ENCODE data around the gene TUFT1.

The TUFT1 gene, protein sequence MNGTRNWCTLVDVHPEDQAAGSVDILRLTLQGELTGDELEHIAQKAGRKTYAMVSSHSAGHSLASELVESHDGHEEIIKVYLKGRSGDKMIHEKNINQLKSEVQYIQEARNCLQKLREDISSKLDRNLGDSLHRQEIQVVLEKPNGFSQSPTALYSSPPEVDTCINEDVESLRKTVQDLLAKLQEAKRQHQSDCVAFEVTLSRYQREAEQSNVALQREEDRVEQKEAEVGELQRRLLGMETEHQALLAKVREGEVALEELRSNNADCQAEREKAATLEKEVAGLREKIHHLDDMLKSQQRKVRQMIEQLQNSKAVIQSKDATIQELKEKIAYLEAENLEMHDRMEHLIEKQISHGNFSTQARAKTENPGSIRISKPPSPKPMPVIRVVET

DNA sequence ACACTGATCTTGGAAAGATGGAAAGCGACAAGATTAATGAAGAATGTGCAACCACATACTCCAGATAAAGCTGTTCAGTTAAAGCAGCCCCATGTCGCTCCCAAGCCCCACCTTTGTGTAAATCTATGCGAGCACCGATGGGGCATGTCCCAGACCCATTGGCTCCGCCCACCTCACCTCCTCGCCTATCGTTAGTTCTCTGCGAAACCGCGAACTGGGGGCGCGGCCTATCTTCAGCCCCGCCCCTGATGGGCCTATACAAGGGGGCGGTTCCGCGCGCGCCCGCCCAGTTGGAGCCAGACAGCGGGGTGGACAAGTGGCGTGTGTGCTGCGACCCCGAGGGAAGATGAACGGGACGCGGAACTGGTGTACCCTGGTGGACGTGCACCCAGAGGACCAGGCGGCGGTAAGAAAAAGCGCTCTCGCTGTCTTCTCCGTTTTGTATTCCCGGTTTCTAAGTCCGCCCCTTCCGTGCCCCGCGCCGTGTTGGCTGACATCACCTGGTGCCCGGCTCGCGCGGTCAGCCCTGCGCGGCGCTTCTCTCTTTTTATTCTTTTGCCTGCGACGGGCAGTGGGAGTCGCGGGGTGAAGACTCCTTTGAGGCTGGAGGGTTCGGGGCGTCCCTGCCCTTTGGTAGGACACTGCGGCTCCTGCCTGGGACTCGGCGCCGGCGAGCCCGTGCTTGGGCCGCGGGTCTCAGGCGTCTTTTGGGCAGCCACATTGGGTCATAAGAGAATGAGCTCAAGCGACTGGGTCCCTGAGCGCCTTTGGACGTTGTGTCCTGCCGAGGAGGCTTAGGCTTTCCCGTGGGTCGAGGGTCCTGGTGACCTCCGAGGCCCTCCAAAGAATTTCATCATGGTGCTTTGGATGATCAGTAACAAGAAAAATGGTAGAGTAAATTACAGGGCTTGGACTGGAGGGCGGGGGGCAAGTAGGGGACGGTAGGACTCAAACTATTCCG is at the start of gene TUFT1:
Gene TUFT1, plus strand, starts transcription at position 289 of the 961 bp plus-strand sequence. Its CDS starts 58 bp downstream, at position 347.
- DNase-seq: peak; percentile 97

DNA sequence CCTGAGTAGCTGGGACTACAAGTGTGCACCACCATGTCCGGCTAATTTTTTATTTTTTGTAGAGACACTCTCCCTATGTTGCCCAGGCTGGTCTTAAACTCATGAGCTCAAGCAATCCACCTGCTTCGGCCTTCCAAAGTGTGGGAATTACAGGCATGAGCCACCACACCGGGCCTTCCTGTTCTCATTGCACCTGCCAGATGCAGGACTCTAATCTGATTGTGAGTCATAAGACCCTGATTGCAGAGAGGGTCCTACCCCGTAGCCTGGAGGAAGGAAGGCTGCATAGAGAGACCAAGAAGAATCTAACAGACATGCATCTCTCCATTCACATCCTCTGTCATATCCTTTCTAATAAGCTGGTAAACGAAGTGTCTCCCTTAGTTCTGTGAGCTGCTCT is 48.5 kb upstream of the TUFT1 start:
- no peak for DNase-seq

DNA sequence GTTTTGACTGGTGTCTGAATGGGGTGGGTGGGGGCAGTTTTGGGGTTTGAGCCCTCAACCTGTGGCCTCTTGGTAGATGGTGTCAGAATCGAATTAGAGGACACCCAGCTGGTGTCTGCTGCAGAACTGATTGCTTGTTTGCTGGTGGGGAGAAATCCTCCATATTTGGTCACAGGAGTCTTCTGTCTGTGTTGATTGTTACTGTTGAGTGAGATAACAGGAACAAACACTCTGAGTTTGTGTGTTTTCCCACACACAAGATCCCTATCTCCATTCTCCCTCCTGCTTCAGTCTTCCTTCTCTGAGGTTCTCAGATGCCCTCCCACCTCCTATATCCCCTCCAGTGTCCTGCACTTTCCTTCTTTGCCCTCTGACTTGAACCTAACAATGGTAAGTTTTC is 48.0 kb upstream of the TUFT1 start:
- DNase-seq: no peak

DNA sequence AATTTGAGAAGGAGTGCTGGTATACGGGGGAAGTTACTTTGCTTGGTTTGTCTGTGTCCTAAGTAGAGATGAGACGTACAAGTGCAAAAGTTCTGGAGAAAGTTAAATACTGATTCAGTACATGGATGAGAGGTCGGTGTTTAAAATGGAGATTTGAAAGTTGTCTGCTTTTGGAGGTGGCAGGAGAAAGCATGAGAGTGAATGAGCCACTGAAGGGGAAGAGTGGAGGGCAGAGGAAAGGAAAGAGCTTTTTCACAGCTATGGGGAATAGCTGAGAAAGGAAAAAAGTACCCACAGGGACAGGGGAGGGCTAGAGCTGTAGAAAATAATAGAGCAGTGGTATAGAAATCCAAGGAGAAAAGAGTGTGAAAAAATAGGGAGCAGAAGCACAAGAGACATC is 47.1 kb upstream of the TUFT1 start:
- DNase-seq: no peak

DNA sequence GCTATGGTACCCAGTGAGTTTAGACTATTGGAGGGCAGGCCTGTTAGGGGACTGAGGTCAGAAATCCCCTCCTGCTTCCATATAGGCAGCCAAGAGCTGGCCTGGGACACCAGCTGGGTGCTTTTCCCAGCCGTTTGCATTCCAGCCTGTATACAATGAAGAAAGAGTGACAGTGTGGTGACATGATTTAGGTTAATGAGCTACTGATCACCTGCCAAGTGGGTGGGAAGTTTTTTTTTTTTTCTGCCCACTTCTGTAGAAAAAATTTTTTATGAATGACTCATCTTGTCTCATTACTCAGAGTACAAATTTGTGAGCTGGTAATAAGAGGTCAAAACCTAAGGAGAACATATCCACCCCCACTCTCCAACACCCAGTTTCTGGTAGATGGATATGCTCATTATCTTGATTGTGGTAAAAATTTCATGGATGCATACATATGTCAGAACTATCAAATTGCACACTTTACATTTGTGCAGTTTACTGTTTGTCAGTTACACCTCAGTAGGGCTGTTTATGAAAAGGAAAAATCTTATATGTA is 45.3 kb upstream of the TUFT1 start:
- no peak for DNase-seq

DNA sequence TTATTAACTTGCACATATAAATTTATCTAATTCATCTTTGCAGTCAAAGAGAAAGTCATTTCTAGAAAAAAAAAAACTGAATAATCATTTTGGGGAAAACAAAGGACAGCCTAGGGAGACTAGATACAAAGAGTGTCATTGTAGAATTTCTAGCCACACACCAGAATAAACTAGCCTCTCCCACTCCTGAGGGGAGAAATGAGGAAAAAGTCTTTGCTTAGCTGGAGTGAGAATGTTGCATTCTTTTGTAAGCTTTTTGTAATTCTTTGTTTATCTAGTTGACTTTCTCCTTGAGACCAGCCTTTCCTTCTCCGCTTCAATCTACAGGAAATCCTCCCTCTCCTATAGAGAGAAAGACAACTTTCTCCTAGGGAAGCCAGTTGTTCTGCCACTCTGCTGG is 44.8 kb upstream of the TUFT1 start:
- DNase-seq: no peak

DNA sequence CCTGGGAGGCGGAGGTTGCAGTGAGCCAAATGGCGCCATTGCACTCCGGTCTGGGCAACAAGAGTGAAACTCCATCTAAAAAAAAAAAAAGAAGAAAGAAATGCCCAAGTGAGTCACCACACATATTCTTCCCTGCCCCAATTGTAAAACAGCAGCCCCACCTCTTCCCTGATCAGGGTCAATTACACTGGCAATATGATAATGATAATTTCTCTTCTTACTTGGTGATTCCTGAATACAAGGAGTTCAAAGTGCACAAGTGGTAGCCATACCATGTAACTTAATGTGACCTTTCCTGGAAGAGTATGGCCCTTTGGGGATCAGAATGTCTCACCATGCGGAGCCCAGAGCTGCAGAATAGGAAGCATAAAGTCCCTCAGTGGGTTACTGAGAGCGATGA is 40.7 kb upstream of the TUFT1 start:
- DNase-seq: no peak

DNA sequence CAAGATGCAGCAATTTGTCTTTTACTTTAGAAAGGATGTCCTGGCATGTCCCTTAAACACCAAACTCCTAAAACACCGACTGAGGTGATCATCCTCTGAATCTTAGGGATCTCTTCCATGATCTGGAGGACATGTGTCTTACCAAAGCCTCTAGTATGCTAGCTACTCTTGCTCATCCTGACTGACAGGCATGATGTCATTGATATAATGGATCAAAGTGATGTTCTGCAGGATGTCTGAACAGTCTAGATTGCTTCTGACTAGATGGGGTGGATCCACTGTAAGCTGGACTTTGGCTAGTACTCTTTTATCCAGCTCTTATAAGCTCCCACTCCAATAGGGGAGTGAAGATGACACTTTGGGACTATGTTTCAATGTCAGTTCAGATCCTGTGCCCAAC is 40.2 kb upstream of the TUFT1 start:
- no peak for DNase-seq

DNA sequence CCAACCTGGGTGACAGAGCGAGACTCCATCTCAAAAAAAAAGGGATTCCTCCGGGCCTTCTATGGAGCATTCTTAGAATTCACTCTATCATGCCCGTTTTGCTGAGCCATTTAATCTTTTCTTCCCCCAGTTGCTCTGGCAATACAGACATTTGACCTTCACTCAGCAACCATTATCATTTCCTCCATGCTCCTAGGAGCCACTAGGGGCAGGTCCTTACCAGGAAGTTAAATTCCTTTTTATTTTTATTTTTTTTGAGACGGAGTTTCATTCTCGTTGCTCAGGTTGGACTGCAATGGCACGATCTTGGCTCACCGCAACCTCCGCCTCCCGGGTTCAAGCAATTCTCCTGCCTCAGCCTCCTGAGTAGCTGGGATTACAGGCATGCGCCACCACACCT is 38.6 kb upstream of the TUFT1 start:
- no peak for DNase-seq

DNA sequence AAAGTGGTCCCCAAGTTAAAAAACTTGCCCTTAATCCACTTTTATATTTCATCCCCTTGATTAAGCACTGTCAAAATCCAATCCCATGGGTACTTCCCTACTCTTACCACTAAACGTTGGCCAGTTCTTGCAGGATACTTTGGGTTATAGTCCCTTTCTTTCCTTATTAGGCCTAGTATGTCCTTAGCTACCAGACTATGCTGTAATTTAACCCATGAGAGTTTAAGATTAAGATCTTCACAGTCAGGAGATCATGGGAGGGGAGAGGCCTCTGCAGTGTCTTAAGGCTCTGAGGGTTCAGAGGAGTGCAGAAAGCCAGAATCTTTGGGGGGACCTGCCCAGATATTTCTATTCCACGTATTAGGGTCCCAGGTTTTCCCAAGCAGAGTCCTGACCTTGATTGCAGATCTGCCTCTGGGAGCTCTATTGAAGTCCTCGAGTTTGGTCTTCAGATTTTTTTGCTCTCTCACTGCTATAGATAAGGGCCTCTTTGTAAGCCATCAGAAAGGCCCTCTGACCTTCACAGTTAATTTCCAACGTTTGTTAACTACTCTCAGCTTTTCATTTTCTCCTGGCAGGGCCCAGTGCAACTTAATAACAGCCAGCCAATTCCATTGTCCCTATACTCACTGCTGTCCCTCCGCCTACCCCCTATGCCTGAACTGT is 37.9 kb upstream of the TUFT1 start:
- DNase-seq: no peak

DNA sequence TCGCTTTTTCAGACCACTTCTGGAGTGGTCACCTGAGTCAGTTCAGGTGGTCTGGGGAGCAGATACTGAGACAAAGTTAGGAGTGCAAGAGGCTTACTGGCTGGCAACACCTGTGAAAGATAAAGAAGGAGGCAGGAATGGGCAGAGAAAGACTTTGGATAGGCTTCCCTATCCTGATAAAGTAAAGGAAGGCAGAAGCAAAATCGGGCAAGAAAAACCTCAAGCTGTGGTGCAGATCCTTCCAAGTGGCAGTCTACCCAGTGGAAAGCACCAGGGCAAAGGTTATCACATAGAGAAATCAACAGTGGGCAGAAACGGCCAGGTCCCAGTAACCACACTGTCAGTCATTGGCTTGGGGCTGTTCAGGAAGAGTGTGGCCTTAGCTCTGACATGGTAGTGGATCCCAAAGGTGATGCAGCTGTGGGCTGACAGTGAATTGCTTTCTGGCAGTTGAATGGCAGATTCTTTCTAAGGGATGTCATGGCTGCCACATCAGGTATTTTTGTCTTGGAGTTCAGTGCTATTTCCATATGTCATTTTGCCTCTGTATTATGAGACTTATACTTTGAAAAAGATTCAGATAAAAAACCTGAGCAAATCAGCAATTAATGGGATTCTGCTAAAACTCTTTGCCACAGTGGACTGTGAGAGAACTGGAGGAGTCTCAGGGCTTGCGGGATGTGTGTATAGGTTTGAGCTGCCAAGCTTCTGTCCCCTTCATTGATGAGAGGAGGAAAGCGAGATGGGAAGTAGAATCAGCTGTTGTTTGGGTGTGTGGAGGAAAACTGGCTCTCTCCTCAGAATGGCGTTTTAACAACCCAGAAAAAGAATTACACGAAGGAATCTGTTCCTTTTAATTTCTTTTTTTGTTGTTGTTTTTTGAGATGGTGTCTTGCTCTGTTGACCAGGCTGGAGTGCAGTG is 37.0 kb upstream of the TUFT1 start:
- DNase-seq: no peak

DNA sequence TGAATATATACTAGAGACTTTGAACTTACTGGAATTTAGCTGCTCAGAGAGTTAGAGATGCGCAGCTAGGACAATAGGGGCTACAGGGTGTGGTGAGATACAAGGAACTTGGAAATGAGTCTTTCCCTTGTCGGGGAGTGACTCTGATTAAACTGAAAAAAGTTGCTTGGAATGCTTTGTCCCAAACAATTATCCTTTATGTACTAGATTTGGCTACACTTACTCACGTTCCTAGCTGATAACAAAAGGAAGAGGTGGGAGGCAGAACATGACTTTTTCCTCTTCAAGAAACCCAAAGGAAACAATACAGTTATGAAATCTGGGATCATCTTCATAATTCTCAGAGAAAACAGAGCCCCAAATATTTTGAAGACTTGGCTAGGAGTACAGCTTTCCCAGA is 35.9 kb upstream of the TUFT1 start:
- no peak for DNase-seq

DNA sequence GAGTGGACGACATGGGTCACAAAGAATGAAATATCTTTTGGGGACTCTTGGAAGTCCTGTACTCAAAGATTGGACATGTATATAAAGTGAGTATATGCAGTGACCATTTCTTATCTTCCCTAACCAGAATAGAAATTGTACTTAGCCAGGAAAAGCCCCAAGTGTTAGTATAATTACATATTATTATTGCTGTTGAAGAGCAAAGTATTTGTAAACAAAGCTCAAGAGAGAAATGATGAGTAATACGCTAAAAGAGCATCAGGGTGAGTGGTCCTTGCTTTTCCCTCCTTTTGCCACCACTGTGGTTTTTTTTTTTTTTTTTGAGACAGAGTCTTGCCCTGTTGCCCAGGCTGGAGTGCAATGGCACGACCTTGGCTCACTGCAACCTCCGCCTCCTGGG is 35.4 kb upstream of the TUFT1 start:
- no peak for DNase-seq

DNA sequence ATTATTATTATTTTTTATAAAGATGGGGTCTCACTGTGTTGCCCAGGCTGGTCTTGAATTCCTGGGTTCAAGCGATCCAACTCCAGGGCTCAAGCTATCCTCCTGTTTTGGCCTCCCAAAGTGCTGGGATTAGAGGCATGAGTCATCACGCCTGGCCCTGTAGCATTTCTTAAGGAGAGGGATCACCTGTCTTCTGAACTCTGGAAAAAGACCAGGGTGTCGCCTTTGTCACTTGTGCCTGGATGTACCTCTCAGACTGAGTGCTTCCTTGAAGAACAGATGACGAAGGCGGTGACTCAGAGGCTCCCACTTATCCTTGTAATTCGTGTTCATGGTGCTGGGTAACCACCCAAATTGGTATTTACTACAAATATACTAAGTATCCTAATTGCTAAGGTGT is 31.3 kb upstream of the TUFT1 start:
- no peak for DNase-seq

DNA sequence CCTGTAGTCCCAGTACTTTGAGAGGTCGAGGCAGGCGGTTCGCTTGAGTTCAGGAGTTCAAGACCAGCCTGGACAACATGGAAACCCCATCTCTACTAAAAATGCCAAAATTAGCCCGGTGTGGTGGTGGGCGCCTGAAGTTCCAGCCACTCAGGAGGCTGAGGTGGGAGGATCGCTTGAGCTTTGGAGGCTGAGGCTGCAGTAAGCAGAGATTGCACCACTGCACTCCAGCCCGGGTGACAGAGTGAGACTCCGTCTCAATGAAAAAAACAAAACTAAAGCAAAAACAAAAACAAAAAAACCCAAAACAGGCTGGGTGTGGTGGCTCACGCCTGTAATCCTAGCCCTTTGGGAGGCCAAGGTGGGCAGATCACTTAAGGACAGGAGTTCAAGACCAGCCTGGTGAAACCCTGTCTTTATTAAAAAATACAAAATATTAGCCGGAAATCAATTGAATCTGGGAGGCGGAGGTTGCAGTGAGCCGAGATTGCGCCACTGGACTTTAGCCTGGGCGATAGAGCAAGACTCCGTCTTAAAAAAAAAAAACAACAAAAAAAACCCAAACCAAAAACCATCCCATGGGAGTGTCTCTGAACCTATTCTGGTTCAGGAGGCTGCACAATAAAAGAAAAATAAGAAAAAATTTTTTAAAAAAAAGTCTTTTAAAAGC is 30.6 kb upstream of the TUFT1 start:
- no peak for DNase-seq

DNA sequence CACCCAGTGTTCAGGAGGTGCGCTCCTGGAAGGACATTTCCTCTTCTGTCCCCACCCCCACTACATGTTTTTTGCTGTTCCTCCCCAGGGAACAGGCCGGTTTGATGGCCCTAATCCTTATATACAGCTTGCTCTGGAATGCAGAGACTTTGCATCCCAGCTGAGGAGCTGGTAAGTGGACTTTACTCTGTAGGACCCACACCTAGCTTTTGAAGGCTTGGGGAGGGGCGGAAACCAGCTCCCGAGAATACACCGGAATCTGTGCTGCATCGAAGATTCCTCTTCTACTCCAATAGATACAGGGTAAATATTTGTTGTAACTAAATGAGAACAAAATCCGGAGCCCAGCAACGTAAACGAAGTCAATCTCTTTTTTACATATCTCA is 30.1 kb upstream of the TUFT1 start:
- no peak for DNase-seq

DNA sequence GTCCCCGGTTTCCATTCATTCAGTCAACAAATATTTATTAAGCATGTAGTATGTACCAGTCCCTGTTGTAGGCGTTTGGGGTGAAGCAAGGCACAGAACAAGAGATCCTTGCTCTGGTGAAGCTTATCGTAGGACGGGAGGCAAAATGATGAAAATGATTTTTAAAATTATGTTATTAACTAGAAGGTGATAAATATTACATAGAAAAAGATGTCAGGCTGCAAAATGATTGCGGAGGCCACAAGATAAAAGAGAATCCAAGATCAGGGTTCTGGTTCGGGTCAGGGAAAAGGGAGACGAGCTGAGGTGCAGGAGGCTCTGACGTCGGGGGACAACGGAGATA is 29.5 kb upstream of the TUFT1 start:
- no peak for DNase-seq

DNA sequence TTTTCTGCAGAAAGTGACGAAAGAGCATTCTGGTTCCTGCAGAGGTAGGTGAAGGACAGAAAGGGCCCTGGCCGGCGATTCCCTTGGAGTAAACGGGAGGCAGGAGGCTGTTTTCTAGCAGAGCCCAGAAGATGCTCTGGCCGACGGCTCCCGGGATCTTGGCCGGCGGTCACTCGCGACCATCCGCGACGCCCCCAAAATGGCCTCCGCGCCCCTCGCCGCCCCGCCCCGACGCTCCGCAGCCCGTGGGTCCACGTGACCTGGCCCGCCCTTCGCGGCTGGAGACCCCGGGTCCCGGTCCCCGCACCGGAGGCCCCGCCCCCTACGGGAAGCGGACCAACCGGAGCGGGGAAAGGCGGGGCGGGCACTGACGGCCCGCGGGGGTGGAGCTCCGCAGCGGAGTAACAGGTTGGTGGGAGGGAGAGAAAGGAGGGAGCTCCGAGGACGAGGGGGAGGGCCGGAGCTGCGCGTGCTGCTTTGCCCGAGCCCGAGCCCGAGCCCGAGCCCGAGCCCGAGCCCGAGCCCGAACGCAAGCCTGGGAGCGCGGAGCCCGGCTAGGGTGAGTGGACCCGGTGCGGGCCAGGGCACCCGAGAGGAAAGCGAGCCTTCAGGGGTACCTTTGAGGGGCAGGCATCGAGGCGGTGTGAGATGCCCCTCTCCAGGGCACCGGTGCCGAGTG is 29.0 kb upstream of the TUFT1 start, which contains the start of gene CGN:
Gene CGN, plus strand, starts transcription at position 431 of the 679 bp plus-strand sequence. CDS start 7,133 bp downstream, outside the sequence.
- peak; percentile 98 for DNase-seq

DNA sequence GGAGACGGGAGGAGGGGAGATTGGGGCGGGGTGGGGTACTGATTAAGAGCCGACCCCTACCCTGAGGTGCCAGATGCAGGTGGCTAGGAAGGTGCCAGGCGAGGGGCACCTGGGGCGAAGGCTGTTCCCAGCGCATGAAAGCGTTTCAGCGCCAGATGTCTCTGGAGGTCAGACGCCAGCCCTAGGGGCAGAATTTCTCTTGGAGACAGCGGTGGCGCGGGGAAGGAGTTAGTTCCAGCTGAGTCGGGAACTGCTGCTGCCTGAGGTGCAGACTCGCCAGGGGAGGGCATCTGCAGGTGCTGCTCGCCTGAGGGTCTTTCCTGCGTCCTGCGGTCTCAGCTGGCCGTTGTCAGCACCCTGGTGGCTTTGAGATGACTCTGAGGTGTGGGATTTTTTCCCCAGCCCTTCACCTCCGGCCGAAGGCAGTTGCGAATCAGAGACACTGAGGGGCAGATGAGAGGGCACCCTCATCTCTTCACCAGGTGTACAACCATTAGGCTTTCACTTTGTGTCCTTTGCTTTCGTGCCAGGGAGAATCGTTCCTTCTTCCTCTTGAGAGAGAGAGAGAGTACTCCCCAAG is 28.4 kb upstream of the TUFT1 start:
- DNase-seq: peak; percentile 69

DNA sequence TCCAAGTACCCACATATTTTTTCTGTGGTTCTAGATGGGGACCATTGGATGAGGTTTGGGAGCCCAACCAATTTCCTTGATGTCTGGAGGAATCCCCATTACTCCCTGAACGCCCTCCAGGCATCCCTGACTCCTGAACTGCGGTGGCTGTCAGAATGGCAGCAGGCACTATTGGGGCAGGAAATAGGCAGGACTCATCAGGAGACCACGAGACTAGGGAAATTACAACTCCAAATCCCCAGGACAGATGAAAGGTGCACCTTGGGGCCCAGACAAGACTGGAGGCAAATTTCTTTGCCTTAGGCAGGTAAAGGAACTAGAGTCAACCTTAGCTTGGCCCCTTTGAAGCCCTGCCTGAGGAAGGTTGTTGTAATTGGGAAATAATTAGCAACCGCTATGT is 27.8 kb upstream of the TUFT1 start:
- no peak for DNase-seq
